ENCODE data around the gene DNAJC24.

DNAJC24 gene

GRCh38 chr11:31445621-31446020 lies 76.0 kb downstream of the DNAJC24 start:
- Histone ChIP-seq H3K9me3 (ENCODE audit: insufficient read depth, low read length) (no peaks in the 10 kb centered on the region), H3K4me1 (ENCODE audit: insufficient read depth, insufficient read length) (no peaks in the 10 kb centered on the region), H3K4me3 (ENCODE audit: insufficient read length, low read depth) (no peak overlapping the region), H3K36me3 (ENCODE audit: insufficient read depth, insufficient read length, low read length) (no peaks in the 10 kb centered on the region), H3K9ac (ENCODE audit: insufficient read length, low read depth) (no peak overlapping the region), H3K27me3 (ENCODE audit: insufficient read depth, insufficient read length) (no peaks in the 10 kb centered on the region)
- TF ChIP-seq ZNF274 (IDR thresholded peaks at IDR 0.05; ENCODE audit: low read depth, low read length) (no peak), YY1 (IDR thresholded peaks at IDR 0.05; ENCODE audit: insufficient read depth, insufficient read length) (no peak)
- no peak for DNase-seq (ENCODE audit: low read depth, low spot score)

GRCh38 chr11:31449040-31449439 lies 79.4 kb downstream of the DNAJC24 start:
- no peak overlapping the region for H3K9ac ChIP-seq (ENCODE audit: insufficient read length, low read depth)
- TF ChIP-seq ZNF274 (IDR thresholded peaks at IDR 0.05; ENCODE audit: low read depth, low read length) (no peak), SUZ12 (IDR thresholded peaks at IDR 0.05; ENCODE audit: extremely low read depth, insufficient read depth, insufficient read length) (no peak), YY1 (IDR thresholded peaks at IDR 0.05; ENCODE audit: insufficient read depth, insufficient read length) (no peak)
- H3K4me1 ChIP-seq (ENCODE audit: insufficient read depth, insufficient read length): no peaks in the 10 kb centered on the region
- no peak for DNase-seq (ENCODE audit: low read depth, low spot score)
- H3K36me3 ChIP-seq (ENCODE audit: insufficient read depth, insufficient read length, low read length): no peaks in the 10 kb centered on the region
- no peak overlapping the region for H3K4me3 ChIP-seq (ENCODE audit: insufficient read length, low read depth)
- H3K9me3 ChIP-seq (ENCODE audit: insufficient read depth, low read length): no peaks in the 10 kb centered on the region
- no peaks in the 10 kb centered on the region for H3K27me3 ChIP-seq (ENCODE audit: insufficient read depth, insufficient read length)

GRCh38 chr11:31450841-31451240 lies 81.2 kb downstream of the DNAJC24 start:
- no peaks in the 10 kb centered on the region for H3K4me1 ChIP-seq (ENCODE audit: insufficient read depth, insufficient read length)
- no peak overlapping the region for H3K9ac ChIP-seq (ENCODE audit: insufficient read length, low read depth)
- no peaks in the 10 kb centered on the region for H3K27me3 ChIP-seq (ENCODE audit: insufficient read depth, insufficient read length)
- H3K9me3 ChIP-seq (ENCODE audit: insufficient read depth, low read length): no peaks in the 10 kb centered on the region
- no peak overlapping the region for H3K4me3 ChIP-seq (ENCODE audit: insufficient read length, low read depth)
- no peaks in the 10 kb centered on the region for H3K36me3 ChIP-seq (ENCODE audit: insufficient read depth, insufficient read length, low read length)
- no peak for TF ChIP-seq YY1 (IDR thresholded peaks at IDR 0.05; ENCODE audit: insufficient read depth, insufficient read length)
- no peak for TF ChIP-seq ZNF274 (IDR thresholded peaks at IDR 0.05; ENCODE audit: low read depth, low read length)
- TF ChIP-seq SUZ12 (IDR thresholded peaks at IDR 0.05; ENCODE audit: extremely low read depth, insufficient read depth, insufficient read length): no peak
- no peak for DNase-seq (ENCODE audit: low read depth, low spot score)

- TF ChIP-seq YY1 (IDR thresholded peaks at IDR 0.05; ENCODE audit: insufficient read depth, insufficient read length) (no peak), SUZ12 (IDR thresholded peaks at IDR 0.05; ENCODE audit: extremely low read depth, insufficient read depth, insufficient read length) (no peak), ZNF274 (IDR thresholded peaks at IDR 0.05; ENCODE audit: low read depth, low read length) (no peak)
- no peak overlapping the region for H3K9ac ChIP-seq (ENCODE audit: insufficient read length, low read depth)
- H3K9me3 ChIP-seq (ENCODE audit: insufficient read depth, low read length): no peaks in the 10 kb centered on the region
- no peak for DNase-seq (ENCODE audit: low read depth, low spot score)
- no peak overlapping the region for H3K4me3 ChIP-seq (ENCODE audit: insufficient read length, low read depth)
- H3K36me3 ChIP-seq (ENCODE audit: insufficient read depth, insufficient read length, low read length): no peaks in the 10 kb centered on the region
- H3K4me1 ChIP-seq (ENCODE audit: insufficient read depth, insufficient read length): no peaks in the 10 kb centered on the region
- no peaks in the 10 kb centered on the region for H3K27me3 ChIP-seq (ENCODE audit: insufficient read depth, insufficient read length)
Measured at GRCh38 chr11:31455177-31455576, 85.5 kb downstream of the DNAJC24 start.

GRCh38 chr11:31464436-31464835 lies 94.8 kb downstream of the DNAJC24 start:
- Histone ChIP-seq H3K27me3 (ENCODE audit: insufficient read depth, insufficient read length) (no peaks in the 10 kb centered on the region), H3K9me3 (ENCODE audit: insufficient read depth, low read length) (peaks cover 17% of the 10 kb centered on the region; the same call in 1 of the 2 replicates), H3K4me3 (ENCODE audit: insufficient read length, low read depth) (no peak overlapping the region), H3K4me1 (ENCODE audit: insufficient read depth, insufficient read length) (no peaks in the 10 kb centered on the region), H3K9ac (ENCODE audit: insufficient read length, low read depth) (no peak overlapping the region), H3K36me3 (ENCODE audit: insufficient read depth, insufficient read length, low read length) (no peaks in the 10 kb centered on the region)
- TF ChIP-seq SUZ12 (IDR thresholded peaks at IDR 0.05; ENCODE audit: extremely low read depth, insufficient read depth, insufficient read length) (no peak), ZNF274 (IDR thresholded peaks at IDR 0.05; ENCODE audit: low read depth, low read length) (no peak), YY1 (IDR thresholded peaks at IDR 0.05; ENCODE audit: insufficient read depth, insufficient read length) (no peak)
- DNase-seq (ENCODE audit: low read depth, low spot score): no peak

- Histone ChIP-seq H3K4me3 (ENCODE audit: insufficient read length, low read depth) (no peak overlapping the region), H3K4me1 (ENCODE audit: insufficient read depth, insufficient read length) (no peaks in the 10 kb centered on the region), H3K9ac (ENCODE audit: insufficient read length, low read depth) (no peak overlapping the region), H3K36me3 (ENCODE audit: insufficient read depth, insufficient read length, low read length) (no peaks in the 10 kb centered on the region), H3K27me3 (ENCODE audit: insufficient read depth, insufficient read length) (no peaks in the 10 kb centered on the region), H3K9me3 (ENCODE audit: insufficient read depth, low read length) (no peaks in the 10 kb centered on the region)
- TF ChIP-seq SUZ12 (IDR thresholded peaks at IDR 0.05; ENCODE audit: extremely low read depth, insufficient read depth, insufficient read length) (no peak), YY1 (IDR thresholded peaks at IDR 0.05; ENCODE audit: insufficient read depth, insufficient read length) (no peak), ZNF274 (IDR thresholded peaks at IDR 0.05; ENCODE audit: low read depth, low read length) (no peak)
- DNase-seq (ENCODE audit: low read depth, low spot score): no peak
Measured at GRCh38 chr11:31474083-31474482, 104.4 kb downstream of the DNAJC24 start.

GRCh38 chr11:31477528-31478222 lies 108.0 kb downstream of the DNAJC24 start:
- H3K27me3 ChIP-seq (ENCODE audit: insufficient read depth, insufficient read length): no peaks in the 10 kb centered on the region
- DNase-seq (ENCODE audit: low read depth, low spot score): no peak
- no peak for TF ChIP-seq SUZ12 (IDR thresholded peaks at IDR 0.05; ENCODE audit: extremely low read depth, insufficient read depth, insufficient read length)
- no peak for TF ChIP-seq YY1 (IDR thresholded peaks at IDR 0.05; ENCODE audit: insufficient read depth, insufficient read length)
- TF ChIP-seq ZNF274 (IDR thresholded peaks at IDR 0.05; ENCODE audit: low read depth, low read length): no peak
- H3K4me1 ChIP-seq (ENCODE audit: insufficient read depth, insufficient read length): no peaks in the 10 kb centered on the region
- no peak overlapping the region for H3K9ac ChIP-seq (ENCODE audit: insufficient read length, low read depth)
- H3K9me3 ChIP-seq (ENCODE audit: insufficient read depth, low read length): no peaks in the 10 kb centered on the region
- no peaks in the 10 kb centered on the region for H3K36me3 ChIP-seq (ENCODE audit: insufficient read depth, insufficient read length, low read length)
- no peak overlapping the region for H3K4me3 ChIP-seq (ENCODE audit: insufficient read length, low read depth)

Measured in NT2/D1 (cell line).